Measurements from ENCODE around the gene GJA4.

Gene GJA4

DNA sequence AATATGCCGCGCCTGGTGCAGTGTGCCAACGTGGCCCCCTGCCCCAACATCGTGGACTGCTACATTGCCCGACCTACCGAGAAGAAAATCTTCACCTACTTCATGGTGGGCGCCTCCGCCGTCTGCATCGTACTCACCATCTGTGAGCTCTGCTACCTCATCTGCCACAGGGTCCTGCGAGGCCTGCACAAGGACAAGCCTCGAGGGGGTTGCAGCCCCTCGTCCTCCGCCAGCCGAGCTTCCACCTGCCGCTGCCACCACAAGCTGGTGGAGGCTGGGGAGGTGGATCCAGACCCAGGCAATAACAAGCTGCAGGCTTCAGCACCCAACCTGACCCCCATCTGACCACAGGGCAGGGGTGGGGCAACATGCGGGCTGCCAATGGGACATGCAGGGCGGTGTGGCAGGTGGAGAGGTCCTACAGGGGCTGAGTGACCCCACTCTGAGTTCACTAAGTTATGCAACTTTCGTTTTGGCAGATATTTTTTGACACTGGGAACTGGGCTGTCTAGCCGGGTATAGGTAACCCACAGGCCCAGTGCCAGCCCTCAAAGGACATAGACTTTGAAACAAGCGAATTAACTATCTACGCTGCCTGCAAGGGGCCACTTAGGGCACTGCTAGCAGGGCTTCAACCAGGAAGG, 7.4 kb upstream of the GJA4 start:
- TF ChIP-seq, protein P1, sequence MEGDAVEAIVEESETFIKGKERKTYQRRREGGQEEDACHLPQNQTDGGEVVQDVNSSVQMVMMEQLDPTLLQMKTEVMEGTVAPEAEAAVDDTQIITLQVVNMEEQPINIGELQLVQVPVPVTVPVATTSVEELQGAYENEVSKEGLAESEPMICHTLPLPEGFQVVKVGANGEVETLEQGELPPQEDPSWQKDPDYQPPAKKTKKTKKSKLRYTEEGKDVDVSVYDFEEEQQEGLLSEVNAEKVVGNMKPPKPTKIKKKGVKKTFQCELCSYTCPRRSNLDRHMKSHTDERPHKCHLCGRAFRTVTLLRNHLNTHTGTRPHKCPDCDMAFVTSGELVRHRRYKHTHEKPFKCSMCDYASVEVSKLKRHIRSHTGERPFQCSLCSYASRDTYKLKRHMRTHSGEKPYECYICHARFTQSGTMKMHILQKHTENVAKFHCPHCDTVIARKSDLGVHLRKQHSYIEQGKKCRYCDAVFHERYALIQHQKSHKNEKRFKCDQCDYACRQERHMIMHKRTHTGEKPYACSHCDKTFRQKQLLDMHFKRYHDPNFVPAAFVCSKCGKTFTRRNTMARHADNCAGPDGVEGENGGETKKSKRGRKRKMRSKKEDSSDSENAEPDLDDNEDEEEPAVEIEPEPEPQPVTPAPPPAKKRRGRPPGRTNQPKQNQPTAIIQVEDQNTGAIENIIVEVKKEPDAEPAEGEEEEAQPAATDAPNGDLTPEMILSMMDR (IDR thresholded peaks at IDR 0.05; ENCODE audit: low read depth, low read length): no peak
- H3K4me3 ChIP-seq (ENCODE audit: low read depth, low read length): no peak overlapping the region

- H3K4me3 ChIP-seq (ENCODE audit: low read depth, low read length): no peak overlapping the region
- TF ChIP-seq, protein P1 (IDR thresholded peaks at IDR 0.05; ENCODE audit: low read depth, low read length): no peak
These were observed 6.8 kb upstream of the GJA4 start for GRCh38 chr1:34785875-34786470.

DNA sequence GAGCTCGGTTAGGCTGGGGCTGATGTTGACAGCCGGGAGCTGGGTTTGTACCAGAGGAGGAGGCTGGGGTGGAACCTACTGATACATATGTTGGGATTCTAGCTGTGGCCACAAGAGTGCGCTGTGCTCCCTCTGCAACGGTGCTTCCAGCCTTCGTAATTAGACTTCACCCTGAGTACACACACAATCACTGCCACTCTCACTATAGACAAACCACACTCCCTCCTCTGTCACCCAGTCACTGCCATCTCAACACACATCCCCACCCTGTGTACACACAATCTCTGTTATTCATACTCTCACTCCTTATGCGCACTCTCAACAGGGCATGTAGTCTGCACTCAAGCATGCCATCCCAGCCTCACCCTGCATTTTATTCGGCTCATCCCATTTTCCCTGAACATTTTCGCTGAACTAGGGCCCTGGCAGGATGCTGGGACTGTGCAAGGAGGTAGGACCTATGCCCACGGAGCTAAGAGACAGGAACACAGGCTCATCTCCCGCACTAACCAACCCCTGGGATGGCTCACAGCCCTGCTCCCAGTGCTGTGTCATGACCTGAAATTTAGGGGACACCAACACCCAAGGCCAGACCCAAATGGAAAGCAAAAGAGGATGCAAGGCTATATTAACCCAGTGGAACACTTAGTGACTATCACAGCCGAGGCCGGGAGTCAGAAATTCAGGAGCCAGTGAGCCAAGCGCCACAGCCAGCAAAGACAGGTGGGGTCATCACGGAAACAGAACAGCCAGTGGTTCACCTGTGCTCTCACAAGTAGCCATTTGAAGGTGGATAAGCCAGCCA, 6.1 kb upstream of the GJA4 start:
- TF ChIP-seq, protein P1 (IDR thresholded peaks at IDR 0.05; ENCODE audit: low read depth, low read length): peak; percentile 78
- no peak overlapping the region for H3K4me3 ChIP-seq (ENCODE audit: low read depth, low read length)

GRCh38 chr1:34787461-34788420, 5.1 kb upstream of the GJA4 start:
- TF ChIP-seq, protein P1 (IDR thresholded peaks at IDR 0.05; ENCODE audit: low read depth, low read length): no peak
- no peak overlapping the region for H3K4me3 ChIP-seq (ENCODE audit: low read depth, low read length)

DNA sequence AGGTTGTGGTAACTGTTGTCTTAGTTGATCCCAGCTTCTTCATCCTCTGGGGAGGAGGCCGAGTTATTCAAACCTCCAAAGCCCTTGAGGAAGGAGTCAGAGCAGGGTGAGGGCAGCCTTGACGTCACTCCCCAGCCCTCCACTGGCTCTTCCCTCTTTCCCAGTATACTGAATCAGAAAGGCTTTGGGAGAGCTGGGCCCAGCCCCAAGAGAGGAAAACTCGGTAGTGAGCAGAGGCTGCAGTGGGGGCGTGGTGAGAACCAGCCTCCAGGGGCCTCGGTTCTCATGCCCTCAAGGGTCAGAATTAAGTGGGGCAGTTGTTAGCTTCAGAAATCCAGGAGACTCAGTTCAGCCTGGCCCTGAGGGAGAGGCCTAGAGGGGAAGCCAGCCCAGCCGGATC, 1.8 kb upstream of the GJA4 start:
- TF ChIP-seq, protein P1 (IDR thresholded peaks at IDR 0.05; ENCODE audit: low read depth, low read length): no peak
- H3K4me3 ChIP-seq (ENCODE audit: low read depth, low read length): no peak overlapping the region

DNA sequence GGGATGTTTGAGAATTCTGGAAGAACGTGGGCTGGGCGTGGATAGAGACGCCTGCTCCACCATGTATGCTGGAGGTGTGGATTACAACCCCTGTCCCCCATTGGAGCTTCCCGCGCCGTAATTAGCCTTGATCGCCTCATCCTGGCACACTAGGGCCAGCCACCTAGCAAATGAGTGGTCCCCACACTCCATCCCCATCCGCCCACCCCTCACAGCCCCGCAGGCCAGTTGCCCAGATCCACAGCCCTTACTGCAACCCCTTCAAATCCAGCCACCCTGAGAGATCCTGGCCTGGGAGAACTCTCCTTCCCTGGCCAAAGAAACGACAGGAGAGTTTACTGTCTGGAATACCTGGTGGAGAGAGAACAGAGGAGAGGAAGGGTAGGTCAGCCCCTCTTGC, 375 bp upstream of the GJA4 start:
- no peak overlapping the region for H3K4me3 ChIP-seq (ENCODE audit: low read depth, low read length)

More for the DNA sequence above, 375 bp upstream of the GJA4 start:
- TF ChIP-seq, protein P1 (IDR thresholded peaks at IDR 0.05; ENCODE audit: low read depth, low read length): no peak

Measured in WI38 (cell line).